ENCODE results near the gene IL1RAPL2. TPM values are rescaled to one million over a fixed set of nuclear protein-coding genes. Genes with fewer than 3 reads are reported as not detected.
"Not testable (repeated sequence)": the region's sequence is repeated elsewhere in the genome, so short reads cannot be mapped to it uniquely, and the experiment has no call there.

IL1RAPL2 gene
- polyA plus RNA-seq, 1 donor: 1.1 TPM

GRCh38 chrX:104670051-104670450 is 104.1 kb downstream of the IL1RAPL2 start:
- no peak for DNase-seq

GRCh38 chrX:104677517-104677916 is 111.5 kb downstream of the IL1RAPL2 start:
- DNase-seq: not testable (repeated sequence)

GRCh38 chrX:104679175-104679574 is 113.2 kb downstream of the IL1RAPL2 start:
- DNase-seq: no peak

DNA sequence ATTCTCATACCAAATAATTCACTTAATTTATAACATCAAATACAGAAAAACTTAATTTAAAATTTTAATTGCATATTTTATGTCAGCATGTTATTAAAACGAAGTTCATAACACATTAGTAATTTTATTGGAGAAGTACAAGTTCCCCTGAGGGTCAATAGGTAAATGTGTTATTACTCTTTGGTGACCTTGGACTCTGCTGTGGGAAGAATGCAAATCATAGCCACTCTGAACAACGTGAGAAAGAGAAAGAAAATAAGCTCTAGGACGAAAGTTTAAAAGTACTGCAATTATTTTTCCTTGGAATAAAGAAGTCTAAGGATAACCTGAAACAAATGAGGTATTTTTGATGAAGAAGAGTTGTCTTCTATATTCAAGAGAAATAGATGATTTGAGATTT is 115.2 kb downstream of the IL1RAPL2 start:
- DNase-seq: no peak

DNA sequence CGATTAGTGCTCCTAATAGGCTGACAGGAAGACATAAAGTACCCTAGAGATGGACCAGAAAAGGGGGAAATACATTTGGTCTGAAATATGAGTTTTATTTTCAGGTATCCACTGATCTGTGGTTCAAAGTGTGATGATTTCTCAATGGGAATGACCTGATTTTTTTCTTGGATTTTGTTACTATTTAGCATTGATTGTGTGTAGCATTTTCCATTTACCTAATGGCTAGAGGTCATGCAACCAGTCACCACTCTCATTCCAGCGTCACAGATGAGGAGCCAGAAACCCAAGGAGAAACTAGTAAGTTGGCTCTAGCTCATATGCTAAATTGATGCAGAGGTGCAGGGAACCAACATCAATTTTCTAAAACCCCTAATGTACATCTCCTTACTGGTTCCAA is 118.1 kb downstream of the IL1RAPL2 start:
- DNase-seq: no peak

DNA sequence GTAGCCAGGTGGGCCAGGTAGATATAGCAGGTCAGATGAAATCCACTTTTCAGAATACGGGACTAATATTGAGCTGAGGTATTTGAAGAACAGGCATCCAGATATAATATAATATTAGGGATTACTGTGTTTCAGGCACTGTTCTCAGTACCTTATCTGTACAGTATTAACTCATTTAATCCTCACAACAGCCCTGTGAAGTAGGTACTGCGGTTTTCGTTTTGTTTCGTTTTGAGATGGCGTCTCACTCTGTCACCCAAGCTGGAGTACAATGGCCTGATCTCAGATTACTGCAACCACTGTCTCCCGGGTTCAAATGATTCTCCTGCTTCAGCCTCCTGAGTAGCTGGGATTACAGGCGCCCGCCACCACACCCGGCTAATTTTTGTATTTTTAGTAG is 129.6 kb downstream of the IL1RAPL2 start:
- DNase-seq: no peak

DNA sequence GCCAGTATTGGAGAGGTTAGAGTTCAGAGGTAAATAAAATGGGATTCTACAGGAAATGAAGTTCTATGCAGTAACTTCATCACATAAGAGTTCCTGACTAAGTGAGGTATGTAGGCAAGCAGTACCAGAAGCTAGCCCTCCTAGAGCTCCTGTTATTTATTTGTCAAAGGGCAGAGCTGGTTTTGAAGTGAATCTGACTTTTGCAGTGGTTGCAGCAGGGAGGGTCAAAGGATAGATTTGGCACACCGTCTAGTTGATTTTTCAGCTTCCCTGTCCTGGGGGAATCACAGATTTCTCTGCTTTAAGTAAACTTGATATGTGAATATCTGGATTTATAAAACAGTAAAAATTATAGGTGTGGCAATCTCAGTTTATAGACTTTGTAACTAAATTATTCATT is 130.7 kb downstream of the IL1RAPL2 start:
- no peak for DNase-seq

DNA sequence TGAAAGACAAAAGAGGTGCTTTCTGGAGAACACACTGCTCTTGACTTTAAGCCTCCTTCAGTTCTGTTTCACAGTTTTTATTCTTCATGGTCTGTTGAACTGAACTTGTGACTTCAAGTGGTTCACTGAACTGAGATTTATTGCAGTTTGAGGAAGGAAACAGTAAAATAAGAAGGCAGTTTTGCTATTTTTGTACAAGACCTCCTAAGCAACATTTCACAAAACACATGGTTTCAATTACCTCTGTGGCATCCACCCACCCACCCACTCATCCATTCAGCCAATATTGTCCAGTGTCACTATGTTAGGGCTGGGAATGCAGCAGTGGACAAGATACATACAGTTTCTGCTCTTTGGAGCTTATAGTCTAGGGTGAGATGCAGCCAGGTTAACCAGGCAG is 131.3 kb downstream of the IL1RAPL2 start:
- DNase-seq: peak; percentile 67

- no peak for DNase-seq
Observed at GRCh38 chrX:104707042-104707441, 141.0 kb downstream of the IL1RAPL2 start.

- DNase-seq: no peak
Observed at GRCh38 chrX:104707572-104707971, 141.6 kb downstream of the IL1RAPL2 start.

DNA sequence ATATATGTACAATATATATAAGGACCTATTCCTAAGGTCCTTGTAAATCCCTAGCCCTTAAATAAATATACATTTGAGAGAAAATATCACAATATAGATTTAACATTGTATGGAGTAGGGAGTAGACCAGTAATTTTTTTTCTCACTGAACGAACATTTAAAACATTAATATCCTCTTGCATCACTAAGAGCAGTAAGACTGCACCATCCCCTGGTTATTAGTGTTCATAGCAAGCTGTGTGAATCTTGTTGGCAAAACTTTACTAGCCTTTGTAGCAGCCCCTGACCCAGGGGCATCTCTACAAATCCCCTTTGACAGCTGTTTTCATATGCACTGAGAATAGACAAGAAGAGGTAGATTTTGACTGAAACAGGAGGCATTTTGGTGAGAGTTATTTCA is 146.5 kb downstream of the IL1RAPL2 start:
- no peak for DNase-seq

- no peak for DNase-seq
Observed at GRCh38 chrX:104721854-104722253, 155.9 kb downstream of the IL1RAPL2 start.

DNA sequence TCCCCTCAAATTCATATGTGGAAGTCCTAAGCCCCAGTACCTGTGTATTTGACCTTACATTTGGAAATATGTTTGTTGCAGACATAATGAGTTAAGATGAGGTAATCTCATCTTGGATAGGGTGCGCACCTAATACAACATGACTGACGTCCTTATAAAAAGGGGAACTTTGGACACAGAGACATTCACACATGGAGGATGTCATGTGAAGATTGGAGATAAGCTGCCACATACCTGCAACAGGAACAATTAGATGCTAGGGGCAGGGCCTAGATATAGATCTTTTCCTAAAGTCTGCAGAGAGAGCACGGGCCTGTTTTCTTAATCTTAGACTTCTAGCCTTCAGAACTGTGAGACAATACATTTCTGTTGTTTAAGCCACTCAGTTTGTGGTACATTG is 162.5 kb downstream of the IL1RAPL2 start:
- DNase-seq: no peak

DNA sequence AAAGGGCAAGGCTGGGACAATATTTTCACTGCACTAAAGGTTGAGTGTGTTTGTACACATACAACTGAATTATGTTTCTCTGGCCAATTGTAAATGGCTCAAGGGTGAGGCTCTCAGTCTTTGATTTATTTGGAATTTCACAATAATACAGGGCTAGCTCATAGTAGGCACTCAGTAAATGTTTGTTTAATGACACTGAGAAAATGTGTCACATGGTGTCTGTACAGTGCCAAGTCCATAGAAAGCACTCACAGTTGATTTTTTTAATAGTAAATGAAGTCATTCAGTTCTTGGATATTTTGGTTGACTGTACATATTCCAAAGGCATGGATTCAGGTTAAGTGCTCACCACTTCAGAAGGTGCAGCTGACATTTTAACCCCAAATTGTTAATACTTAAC is 176.4 kb downstream of the IL1RAPL2 start:
- DNase-seq: no peak

DNA sequence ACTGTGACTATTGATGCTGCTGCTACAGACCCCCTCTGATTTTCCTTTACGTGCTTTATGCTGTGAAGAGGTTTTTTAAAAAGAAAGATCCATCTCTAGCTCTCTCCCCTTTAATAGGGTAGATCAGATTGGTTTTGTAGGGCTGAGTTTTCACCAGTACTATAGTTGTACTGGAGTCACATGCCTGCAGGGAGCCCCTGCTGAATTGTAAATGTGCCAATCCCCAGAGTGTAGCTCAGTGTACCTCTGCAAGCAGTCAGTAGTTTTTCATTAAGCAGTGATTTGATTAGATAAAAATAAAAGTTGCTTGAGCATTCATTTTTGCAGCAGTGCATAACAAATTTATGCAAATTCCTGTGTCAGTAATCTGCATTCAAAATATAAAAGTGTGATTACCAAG is 179.2 kb downstream of the IL1RAPL2 start:
- no peak for DNase-seq

DNA sequence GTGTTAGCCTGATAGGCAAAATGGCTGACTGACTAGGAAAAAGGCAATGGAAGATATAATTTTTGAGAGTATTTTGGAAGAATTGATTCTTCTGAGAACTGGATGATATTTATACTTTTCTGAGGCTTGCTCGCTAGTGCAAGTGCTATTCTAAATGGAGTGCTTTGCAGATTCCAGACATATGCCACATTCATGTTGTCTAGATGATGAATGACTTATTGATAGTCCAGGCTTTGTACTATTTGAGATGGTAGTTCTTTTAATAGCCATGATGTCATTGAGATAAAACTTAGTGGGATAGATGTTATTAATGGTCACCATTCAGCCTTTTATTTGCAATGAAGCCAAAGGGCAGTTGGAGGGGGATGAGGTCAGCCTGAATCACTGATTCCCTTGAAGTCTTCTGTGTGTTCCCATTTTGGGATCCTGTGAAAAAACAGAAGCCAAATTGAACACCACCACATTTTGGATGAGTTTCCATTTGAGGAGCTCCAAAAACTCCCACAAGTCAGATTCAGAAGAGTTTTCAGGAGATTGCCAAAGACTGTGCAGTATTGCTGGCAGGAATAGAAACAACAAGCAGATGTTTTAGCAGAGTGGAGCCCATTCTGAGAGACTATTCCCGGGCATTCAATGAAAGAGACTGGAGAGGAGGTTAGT is 184.1 kb downstream of the IL1RAPL2 start:
- DNase-seq: no peak

DNA sequence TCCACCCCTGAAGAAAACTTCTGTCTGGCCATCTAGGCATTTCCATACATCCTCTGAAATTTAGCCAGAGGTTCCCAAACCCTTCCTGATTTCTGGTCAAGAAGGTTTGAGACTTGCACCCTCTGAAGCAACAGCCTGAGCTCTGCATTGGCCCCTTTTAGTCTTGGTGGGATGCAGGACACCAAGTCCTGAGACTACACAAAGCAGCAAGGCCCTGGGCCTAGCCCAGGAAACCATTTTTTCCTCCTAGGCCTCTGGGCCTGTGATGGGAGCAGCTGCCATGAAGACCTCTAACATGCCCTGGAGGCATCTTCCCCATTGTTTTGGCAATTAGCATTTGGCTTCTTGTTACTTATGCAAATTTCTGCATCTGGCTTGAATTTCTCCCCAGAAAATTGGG is 196.6 kb downstream of the IL1RAPL2 start:
- no peak for DNase-seq

DNA sequence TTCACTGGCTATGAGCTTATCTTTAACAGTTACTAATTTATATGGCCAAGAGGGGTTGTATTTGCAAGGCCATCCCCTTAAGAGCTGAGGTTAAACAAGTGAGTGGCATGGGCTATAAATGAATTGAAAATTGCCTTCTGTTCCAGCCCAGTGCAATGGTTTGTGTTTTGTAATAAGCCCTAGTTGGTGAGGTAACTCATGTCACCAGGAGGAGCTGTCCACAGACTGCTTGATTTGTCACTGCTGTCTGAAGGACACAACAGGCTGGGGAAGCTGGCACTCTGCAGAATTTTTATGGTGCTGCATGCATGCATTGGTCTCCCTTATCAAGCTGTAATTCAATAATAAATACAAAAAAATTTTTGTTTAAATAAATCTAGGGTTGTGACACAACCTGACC is 223.8 kb downstream of the IL1RAPL2 start:
- DNase-seq: no peak

DNA sequence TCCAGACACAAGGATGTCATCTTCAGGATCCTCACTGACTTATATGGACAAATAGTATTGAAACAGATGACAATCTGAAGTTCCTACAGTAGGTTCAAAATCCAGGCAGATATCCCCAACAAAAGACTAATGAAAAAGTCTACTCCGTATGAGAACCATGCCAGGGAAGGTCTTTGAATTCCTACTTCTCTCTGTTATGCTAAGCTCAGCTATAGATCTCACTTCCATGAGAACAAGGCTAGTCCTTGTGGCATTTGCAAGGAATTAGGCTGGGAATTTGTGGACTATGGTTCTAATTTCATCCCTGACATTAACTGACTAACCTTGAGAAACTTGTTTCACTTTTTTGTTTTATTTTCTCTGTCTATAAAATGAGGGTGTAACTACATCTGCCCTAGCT is 229.8 kb downstream of the IL1RAPL2 start:
- no peak for DNase-seq

DNA sequence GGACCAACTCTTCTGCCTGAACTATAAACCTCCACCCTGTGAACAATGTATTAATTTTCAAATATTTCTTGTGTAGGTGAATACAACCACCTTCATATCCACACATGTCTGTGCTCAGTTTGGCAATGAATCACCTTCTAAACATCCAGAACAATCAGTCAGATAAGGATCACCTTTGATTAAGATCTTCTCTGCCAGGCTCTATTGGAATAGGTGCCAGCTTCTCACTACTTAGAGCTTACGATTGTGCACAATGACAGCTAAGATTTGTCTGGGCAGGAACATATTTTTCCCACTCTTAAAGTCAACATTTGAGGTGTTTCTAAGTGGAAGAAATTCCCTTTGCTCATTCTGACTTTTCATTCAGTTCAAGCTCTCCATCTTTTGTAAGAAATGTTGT is 237.2 kb downstream of the IL1RAPL2 start:
- no peak for DNase-seq

GRCh38 chrX:104806346-104806745 is 240.3 kb downstream of the IL1RAPL2 start:
- DNase-seq: no peak

GRCh38 chrX:104833401-104833800 is 267.4 kb downstream of the IL1RAPL2 start:
- no peak for DNase-seq

DNA sequence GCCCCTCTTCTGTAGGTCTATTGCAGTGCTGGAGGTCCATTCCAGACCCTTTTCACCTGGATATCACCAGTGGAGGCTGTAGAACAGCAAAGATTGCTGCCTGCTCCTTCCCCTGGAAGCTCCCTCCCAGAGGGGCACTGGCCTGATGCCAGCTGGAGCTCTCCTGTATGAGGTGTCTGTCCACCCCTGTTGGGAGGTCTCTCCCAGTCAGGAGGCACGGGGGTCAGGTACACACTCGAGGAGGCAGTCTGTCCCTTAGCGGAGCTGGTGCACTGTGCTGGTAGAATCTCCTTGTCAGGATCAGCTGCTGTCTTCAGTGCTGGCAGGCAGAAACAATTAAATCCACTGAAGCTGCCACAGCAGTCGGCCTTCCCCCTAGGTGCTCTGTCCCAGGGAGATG is 276.6 kb downstream of the IL1RAPL2 start:
- no peak for DNase-seq

- no peak for DNase-seq
Observed at GRCh38 chrX:104852241-104852640, 286.2 kb downstream of the IL1RAPL2 start.

DNA sequence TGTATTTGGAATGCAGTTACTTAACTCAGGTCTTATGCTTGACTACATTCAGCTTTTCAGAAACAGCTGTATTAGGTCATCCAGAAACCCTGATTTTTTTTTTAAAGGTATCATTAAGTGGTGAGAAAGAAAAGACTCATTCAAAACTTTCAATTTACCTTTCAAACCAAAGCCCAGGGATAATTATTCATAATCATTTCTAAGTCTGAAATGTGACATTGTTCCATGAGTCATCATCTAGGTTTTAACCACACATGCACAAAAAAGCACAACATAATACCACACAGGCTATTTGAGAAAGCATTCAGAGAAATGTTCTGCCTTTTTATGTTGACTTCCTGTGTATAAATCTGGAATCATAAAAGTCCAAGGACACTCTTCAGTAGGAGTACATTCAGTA is 288.2 kb downstream of the IL1RAPL2 start:
- DNase-seq: no peak
